Stimulated activated effector memory CD8-positive, alpha-beta T cell treated with anti-CD3 and anti-CD28 coated beads, Interleukin-12 subunit alpha, Interleukin-12 subunit beta, amount 100 ng/mL, for 72 hours (primary cell): Measurements from ENCODE around the gene NPIPB6.
"Not testable (repeated sequence)": the region's sequence is repeated elsewhere in the genome, so short reads cannot be mapped to it uniquely, and the experiment has no call there.

Experiments used
- ATAC-seq: fragments of 150-1000 bp; cut with Tn5 transposase; 2 replicates; pipeline ENCODE4 v1.10.0; 2021
- DNase-seq, 2 donors: peaks; one replicate each; pipeline ENCODE4 v3.0.0; 2021 to 2022; ENCODE audit warnings: low spot score in 2 of 2
- H3K27ac Mint-ChIP-seq: one replicate; pipeline ENCODE4 v1.8.0; 2022; ENCODE audit warnings: mild to moderate bottlenecking, mixed read lengths
- H3K36me3 Mint-ChIP-seq: one replicate; pipeline ENCODE4 v1.8.0; 2022; ENCODE audit warnings: mild to moderate bottlenecking, mixed read lengths
- H3K4me1 Mint-ChIP-seq: one replicate; pipeline ENCODE4 v1.8.0; 2022; ENCODE audit warnings: mixed read lengths
- H3K4me3 Mint-ChIP-seq: one replicate; pipeline ENCODE4 v1.8.0; 2022; ENCODE audit warnings: mild to moderate bottlenecking, mixed read lengths
- H3K9me3 Mint-ChIP-seq: one replicate; pipeline ENCODE4 v1.8.0; 2022; ENCODE audit warnings: mixed read lengths

The NPIPB6 gene

GRCh38 chr16:28332632-28333031, 30.7 kb downstream of the NPIPB6 start:
- not testable (repeated sequence) for DNase-seq, H3K4me3 Mint-ChIP-seq, H3K9me3 Mint-ChIP-seq, H3K27ac Mint-ChIP-seq, H3K36me3 Mint-ChIP-seq, ATAC-seq, H3K4me1 Mint-ChIP-seq

GRCh38 chr16:28330981-28331380, 32.3 kb downstream of the NPIPB6 start:
- H3K9me3 Mint-ChIP-seq, H3K27ac Mint-ChIP-seq, H3K4me3 Mint-ChIP-seq, H3K36me3 Mint-ChIP-seq, H3K4me1 Mint-ChIP-seq: not testable (repeated sequence)
- peak in 1 of 2 donors; percentile 43 for DNase-seq
- ATAC-seq = peak; percentile 33

- not testable (repeated sequence) for H3K9me3 Mint-ChIP-seq, H3K4me1 Mint-ChIP-seq, ATAC-seq, H3K27ac Mint-ChIP-seq, H3K36me3 Mint-ChIP-seq, H3K4me3 Mint-ChIP-seq
- DNase-seq = peak in 1 of 2 donors; percentile 44
Measured at GRCh38 chr16:28330232-28330631, 33.1 kb downstream of the NPIPB6 start.

GRCh38 chr16:28326881-28327610, 36.3 kb downstream of the NPIPB6 start:
- peak; percentile 87 for ATAC-seq
- no peaks in the 10 kb centered on the region for H3K9me3 Mint-ChIP-seq
- peak overlapping the region; percentile 41 for H3K27ac Mint-ChIP-seq
- H3K36me3 Mint-ChIP-seq = peaks cover 14% of the 10 kb centered on the region
- no peak overlapping the region for H3K4me3 Mint-ChIP-seq
- DNase-seq = peak; percentile 56 to 83
- H3K4me1 Mint-ChIP-seq = peaks cover 7% of the 10 kb centered on the region

- H3K27ac Mint-ChIP-seq = peak overlapping the region; percentile 88
- no peaks in the 10 kb centered on the region for H3K9me3 Mint-ChIP-seq
- ATAC-seq (no peak), DNase-seq (no peak)
- H3K4me3 Mint-ChIP-seq = no peak overlapping the region
- H3K4me1 Mint-ChIP-seq = peaks cover 7% of the 10 kb centered on the region
- H3K36me3 Mint-ChIP-seq = peaks cover 14% of the 10 kb centered on the region
Measured at GRCh38 chr16:28324887-28325279, 38.4 kb downstream of the NPIPB6 start.

- Mint-ChIP-seq H3K9me3 (no peaks in the 10 kb centered on the region), H3K27ac (peak overlapping the region; percentile 88)
Measured at GRCh38 chr16:28324235-28324886, 38.9 kb downstream of the NPIPB6 start.

GRCh38 chr16:28321700-28322411, 41.5 kb downstream of the NPIPB6 start:
- peak in 1 of 2 donors; percentile 72 for DNase-seq
- Mint-ChIP-seq H3K9me3 (no peaks in the 10 kb centered on the region), H3K27ac (no peak overlapping the region), H3K36me3 (peaks cover 29% of the 10 kb centered on the region), H3K4me3 (no peak overlapping the region), H3K4me1 (peaks cover 16% of the 10 kb centered on the region)
- ATAC-seq = peak; percentile 46

More at GRCh38 chr16:28324235-28324886, 38.9 kb downstream of the NPIPB6 start:
- Mint-ChIP-seq H3K4me3 (no peak overlapping the region), H3K36me3 (peaks cover 18% of the 10 kb centered on the region), H3K4me1 (peaks cover 7% of the 10 kb centered on the region)
- DNase-seq (no peak), ATAC-seq (no peak)

- H3K36me3 Mint-ChIP-seq = peaks cover 32% of the 10 kb centered on the region
- ATAC-seq (no peak), DNase-seq (no peak)
- no peaks in the 10 kb centered on the region for H3K9me3 Mint-ChIP-seq
- H3K4me1 Mint-ChIP-seq = peaks cover 20% of the 10 kb centered on the region
- no peak overlapping the region for H3K4me3 Mint-ChIP-seq
- H3K27ac Mint-ChIP-seq = no peak overlapping the region
Measured at GRCh38 chr16:28320741-28321140, 42.6 kb downstream of the NPIPB6 start.

GRCh38 chr16:28320023-28320561, 43.2 kb downstream of the NPIPB6 start:
- no peak overlapping the region for H3K4me3 Mint-ChIP-seq

GRCh38 chr16:28319476-28320022, 43.8 kb downstream of the NPIPB6 start:
- Mint-ChIP-seq H3K36me3 (peaks cover 27% of the 10 kb centered on the region), H3K27ac (peak overlapping the region; percentile 54), H3K4me3 (no peak overlapping the region), H3K9me3 (no peaks in the 10 kb centered on the region), H3K4me1 (peaks cover 26% of the 10 kb centered on the region)
- DNase-seq (no peak), ATAC-seq (no peak)

More at GRCh38 chr16:28320023-28320561, 43.2 kb downstream of the NPIPB6 start:
- ATAC-seq (no peak), DNase-seq (no peak)
- no peaks in the 10 kb centered on the region for H3K9me3 Mint-ChIP-seq
- H3K4me1 Mint-ChIP-seq = peaks cover 21% of the 10 kb centered on the region
- no peak overlapping the region for H3K27ac Mint-ChIP-seq
- H3K36me3 Mint-ChIP-seq = peaks cover 27% of the 10 kb centered on the region

- peak overlapping the region; percentile 87 for H3K27ac Mint-ChIP-seq
- peak; percentile 70 for ATAC-seq
Measured at GRCh38 chr16:28318042-28318744, 45.1 kb downstream of the NPIPB6 start.

GRCh38 chr16:28317040-28317880, 46.0 kb downstream of the NPIPB6 start:
- Mint-ChIP-seq H3K4me1 (peaks cover 42% of the 10 kb centered on the region), H3K9me3 (no peaks in the 10 kb centered on the region), H3K4me3 (peak overlapping the region; percentile 29), H3K27ac (peak overlapping the region; percentile 87), H3K36me3 (peaks cover 32% of the 10 kb centered on the region)
- DNase-seq (peak; percentile 67 to 89), ATAC-seq (peak; percentile 94)

More at GRCh38 chr16:28318042-28318744, 45.1 kb downstream of the NPIPB6 start:
- no peak overlapping the region for H3K4me3 Mint-ChIP-seq
- H3K4me1 Mint-ChIP-seq = peaks cover 36% of the 10 kb centered on the region
- H3K9me3 Mint-ChIP-seq = no peaks in the 10 kb centered on the region
- DNase-seq = no peak
- H3K36me3 Mint-ChIP-seq = peaks cover 32% of the 10 kb centered on the region

GRCh38 chr16:28316054-28316453, 47.3 kb downstream of the NPIPB6 start:
- peaks cover 38% of the 10 kb centered on the region for H3K36me3 Mint-ChIP-seq
- H3K9me3 Mint-ChIP-seq = no peaks in the 10 kb centered on the region
- no peak overlapping the region for H3K4me3 Mint-ChIP-seq
- no peak overlapping the region for H3K27ac Mint-ChIP-seq
- peaks cover 54% of the 10 kb centered on the region for H3K4me1 Mint-ChIP-seq
- DNase-seq (no peak), ATAC-seq (no peak)

- ATAC-seq (no peak), DNase-seq (no peak)
- Mint-ChIP-seq H3K36me3 (peaks cover 47% of the 10 kb centered on the region), H3K4me1 (peaks cover 78% of the 10 kb centered on the region), H3K27ac (peak overlapping the region; percentile 77), H3K4me3 (no peak overlapping the region), H3K9me3 (no peaks in the 10 kb centered on the region)
Measured at GRCh38 chr16:28313587-28313986, 49.7 kb downstream of the NPIPB6 start.
